ENCODE data around the gene AFAP1L1.
"Not testable (repeated sequence)": the region's sequence is repeated elsewhere in the genome, so short reads cannot be mapped to it uniquely, and the experiment has no call there.

Gene AFAP1L1

DNA sequence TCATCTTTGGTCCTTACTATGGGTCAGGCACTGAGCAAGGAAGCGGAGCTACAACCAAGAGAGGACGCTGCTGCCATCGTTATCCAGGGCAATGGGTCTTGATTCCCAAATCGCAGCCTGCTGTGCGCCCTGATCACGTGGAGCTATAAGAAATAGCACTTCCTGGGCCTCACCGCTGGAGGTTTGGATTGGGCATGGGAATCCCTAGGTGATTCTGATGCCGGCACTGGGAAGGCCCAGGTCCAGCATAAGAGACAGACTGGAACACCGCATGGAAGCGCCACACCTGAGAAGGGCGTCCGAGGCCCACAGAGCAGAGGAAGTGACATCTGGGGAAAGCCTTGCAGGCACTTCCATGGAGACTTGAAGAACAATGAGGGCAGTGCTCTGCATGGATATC is 104.4 kb downstream of the AFAP1L1 start:
- DNase-seq = no peak

DNA sequence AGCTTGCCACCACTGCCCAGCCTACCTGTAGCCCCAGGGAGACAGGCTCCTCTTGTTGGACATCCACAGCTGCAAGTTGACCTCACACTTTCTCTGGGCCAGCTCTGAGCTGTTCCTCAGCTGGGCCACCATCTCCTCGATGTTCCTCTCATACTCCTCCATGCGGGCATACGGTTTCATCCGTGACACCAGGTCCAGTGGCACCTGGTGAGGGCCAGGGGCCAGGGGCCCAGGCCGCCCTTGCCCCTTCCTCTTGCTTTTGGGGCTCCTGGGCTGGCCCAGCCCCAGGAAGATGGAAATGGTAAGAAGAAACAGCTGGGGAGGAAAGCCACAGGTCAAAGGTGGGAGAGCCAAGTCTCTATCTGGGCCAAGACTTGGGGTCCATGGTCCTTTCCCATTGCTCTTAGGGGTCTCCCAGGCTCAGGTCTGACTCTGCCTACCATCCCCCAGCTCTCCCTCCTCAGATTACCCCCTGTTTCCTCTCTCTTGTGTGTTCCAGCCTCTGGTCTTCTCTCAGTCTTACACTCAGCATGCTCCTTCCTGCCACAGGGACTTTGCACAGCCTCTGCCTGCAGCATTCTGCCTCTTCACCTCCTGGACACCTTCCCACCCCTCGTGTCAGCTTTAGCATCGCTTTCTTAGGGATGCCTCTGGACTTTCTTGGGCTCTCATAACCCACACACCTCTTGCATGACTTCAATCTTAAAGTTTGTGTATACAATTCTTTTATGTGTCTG is 105.2 kb downstream of the AFAP1L1 start:
- DNase-seq = no peak

DNA sequence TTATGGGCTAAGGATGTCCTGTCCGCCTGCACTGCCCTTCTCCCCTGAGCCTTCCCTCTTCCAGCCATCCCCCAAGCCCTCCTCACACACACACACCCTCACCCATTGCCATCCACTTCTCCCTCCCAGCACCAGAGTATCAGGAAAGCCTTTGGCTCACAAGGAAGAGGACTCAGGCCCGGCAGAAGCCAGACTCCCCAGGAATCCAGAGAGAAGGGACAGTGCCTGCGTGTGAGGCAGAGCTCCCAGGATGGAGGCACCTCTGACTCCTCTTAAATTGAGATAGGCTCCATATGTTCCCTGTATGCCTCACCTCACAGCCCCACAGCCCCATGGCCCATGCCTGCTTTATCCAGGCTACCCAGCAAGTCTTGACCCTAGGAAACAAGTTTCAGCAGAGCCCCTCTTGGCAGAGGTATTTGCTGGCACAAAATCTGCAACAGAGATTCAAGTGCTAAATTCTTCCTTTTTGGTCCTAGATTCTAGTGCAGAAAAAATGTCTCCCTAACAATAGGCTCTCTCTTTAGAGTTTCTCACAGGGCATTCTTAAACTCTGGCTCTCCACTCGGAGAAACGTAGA is 106.7 kb downstream of the AFAP1L1 start:
- no peak for DNase-seq

DNA sequence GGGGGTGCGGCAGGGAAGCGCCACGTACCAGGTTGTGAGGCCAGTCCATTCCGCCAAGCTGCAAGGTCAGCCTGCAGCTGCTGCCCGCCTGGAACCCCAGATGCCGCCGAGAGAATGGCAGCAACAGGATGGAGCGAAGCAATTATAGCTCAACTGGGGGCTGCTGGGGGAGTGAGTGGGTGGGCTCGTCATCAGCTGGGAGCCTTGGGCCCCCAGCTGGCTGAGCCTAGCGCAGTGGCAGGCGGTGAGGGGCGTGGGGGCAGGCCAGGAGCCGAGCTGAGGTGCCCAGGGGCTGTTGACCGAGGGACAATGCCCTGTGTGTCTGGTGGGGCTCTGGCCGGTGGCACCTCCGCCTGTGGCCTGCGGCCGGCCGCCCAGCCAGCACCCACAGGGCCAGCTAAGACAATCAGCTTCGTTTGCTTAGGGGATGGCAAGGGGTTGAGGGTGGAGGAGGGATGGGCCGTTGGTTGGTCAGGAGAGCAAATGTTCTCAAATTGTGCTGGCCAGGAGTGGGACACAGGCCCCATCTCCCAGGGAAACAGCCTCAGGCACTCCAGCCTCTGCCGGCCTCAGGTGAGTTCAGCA is 107.6 kb downstream of the AFAP1L1 start, which contains the start of gene IL17B:
TSS of gene IL17B (minus strand) at position 116 of the 585 bp plus-strand sequence. CDS start at position 49, 67 bp downstream.
- DNase-seq = no peak

DNA sequence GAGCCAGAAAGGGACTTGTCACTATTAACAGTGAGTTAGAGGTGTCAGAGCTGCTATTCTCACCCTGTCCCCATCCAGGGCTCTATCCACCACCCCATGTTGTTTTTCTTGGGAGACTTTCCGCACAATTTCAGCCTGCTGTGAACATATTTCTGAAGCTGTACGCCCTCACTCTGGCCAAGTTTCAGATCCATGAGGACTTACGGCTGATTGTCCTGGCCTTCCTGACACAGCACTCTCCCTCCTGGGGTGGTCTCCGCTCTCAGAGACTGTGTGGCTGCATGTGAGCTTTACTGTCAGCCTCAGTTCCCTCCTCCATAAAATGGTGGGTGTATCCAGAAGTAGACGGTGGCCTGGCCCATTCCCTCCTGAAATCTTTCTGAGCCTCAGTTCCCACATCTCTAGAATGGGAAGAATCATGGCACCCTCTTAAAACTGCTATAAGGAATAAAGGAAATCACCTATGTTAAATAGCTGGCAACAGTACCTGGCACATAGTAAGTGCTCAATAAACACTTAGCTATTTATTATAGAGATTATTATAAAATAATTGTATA is 108.2 kb downstream of the AFAP1L1 start:
- DNase-seq = no peak

DNA sequence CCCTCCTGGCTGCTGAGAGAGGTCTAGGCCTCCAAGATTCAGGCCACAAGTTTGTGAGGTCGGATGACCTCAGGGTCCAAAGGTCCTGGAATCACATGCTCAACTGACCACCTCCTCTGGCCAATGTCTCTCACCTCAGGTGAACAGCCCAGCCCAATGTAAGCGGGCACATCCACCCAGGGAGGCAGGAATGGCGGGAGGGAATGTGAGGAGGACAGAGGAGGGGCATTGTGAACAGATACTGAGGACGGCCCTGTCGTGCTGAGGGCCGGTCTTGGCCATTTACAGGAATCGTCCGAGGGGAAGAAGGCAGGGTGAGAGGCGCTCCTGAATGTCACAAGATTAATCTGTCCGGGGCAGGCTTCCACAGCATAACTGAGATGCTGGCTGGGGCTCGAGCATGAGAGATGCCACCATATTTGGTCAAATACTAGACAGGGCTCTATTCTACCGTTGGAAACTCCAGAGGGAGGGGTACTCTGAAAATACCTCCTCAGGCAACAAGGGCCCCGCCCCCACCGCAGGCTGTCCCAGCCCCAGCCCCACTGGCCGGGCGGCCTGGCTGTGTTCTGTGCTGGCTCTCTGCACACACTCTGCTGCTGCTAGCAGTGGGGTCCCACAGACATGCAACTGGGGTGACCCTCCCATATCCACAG is 108.9 kb downstream of the AFAP1L1 start:
- no peak for DNase-seq

DNA sequence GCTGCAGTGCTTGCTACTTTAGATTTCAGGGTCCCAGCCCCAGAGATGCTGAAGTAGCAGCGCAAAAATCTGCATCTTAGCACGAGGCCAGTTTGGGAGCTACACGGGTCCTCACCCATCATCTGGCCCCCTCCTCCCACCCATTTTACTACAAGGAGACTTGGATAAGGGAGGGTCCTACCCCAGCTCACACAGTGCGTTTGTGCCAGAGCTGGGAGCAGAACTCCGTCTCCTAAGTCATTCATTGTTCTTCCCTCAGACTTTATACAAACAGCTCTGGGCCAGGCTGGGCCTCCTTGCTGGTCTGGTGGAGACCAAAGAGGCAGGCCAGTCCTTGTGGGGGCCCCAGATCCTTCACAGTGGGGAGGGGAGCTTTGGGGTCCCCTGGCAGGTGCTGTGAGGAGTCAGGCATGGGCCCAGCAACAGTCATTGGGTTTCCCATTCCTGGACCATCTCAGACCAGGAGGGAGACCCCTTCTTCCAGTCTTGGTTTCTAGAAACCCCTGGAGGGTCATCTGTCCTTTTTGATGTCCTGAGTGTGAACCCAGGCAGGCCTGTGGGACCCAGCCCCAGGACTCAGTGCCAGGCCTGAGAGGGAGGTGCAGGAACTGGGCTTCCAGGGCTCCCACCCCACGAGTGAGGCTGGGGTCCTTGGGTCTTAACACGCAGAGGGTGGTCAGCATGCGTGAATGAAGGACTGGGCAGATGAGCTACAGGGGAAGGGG is 109.8 kb downstream of the AFAP1L1 start:
- DNase-seq = no peak

DNA sequence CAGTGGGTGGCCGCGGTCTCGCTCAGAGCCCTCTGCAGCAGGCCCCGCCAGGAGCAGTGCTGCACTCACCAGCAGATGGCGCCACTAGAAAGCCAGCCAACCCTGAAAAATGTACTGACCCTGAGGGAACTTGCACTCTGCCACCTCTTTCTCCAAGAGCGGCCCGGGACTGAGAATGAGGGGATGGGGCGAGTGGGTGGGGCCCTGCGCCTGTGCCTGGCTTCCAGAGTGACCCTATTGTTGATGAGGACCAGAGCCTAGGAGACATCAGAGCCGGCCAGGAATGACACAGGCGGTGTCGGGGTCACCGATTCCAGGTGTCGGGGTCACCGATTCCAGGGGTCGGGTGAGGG is 110.3 kb downstream of the AFAP1L1 start:
- no peak for DNase-seq

DNA sequence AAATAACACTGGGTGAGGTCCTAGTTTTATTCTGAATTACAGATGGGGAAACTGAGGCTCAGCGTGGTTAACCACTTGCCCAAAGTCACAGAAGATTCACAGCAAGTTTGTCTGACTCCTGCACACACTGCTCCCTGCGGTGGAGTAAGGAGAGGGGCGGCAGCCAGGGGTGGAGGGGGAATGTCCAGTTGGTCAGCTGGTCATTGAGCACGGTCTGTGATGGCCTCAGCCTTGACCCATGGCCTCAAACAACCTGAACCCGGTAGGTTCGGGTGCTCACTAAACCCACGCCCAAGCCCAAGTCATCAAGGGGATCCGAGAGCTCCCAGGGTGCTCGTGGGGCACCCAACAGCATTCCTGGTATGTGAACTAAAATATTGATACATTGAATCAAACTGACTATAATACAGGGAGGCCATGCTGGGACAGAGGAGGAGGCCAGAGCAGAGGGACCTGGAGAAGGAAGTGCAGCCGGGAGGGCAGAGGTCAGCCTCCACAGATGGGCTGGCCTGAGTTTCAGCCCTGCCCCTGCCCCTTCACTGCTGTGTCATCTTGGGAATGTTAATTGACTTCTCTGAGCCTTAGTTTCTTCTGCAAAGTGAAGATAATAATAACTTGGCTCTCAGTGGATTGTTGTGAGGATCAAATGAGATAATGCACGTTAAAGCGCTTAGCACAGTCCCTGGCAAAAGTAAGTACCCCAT is 111.0 kb downstream of the AFAP1L1 start:
- no peak for DNase-seq

DNA sequence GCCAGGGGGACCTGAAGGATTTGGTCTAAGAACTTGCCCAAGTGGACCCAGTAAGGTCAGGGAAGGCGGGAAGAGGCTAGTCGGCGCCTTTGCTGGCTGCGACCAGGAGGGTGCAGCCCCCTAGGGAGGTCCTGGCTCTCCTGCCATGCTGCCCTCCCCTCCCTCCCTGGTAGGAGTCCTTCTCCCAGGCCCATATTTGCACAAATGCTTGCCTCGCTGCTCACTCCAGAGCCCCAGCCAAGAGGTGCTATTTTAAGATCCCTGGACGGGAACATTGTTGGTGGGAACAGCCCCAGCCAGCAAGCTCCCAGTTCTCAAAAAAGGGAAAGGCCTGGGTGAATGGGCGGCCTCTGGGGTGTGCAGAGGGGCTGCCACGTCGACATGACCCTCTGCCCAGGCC is 111.7 kb downstream of the AFAP1L1 start:
- no peak for DNase-seq

DNA sequence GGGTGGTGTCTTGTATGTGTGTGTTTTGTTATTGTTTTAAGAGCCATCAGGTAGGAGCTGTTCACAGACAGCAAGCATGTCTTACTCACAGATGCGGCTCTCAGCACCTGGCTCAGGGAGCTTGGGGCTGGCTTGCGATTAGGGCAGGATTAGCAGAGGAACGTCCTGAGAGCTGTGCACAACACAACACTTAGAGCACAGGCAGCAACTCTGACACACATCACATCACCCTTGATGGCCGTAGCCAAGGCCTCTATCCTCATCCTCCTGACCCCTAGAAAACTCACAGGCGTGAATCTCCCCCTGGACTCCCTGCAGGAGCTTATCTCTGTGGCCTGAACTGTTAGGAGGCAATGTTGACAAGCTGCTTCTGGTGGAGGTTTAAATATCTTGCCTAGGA is 114.5 kb downstream of the AFAP1L1 start:
- no peak for DNase-seq

DNA sequence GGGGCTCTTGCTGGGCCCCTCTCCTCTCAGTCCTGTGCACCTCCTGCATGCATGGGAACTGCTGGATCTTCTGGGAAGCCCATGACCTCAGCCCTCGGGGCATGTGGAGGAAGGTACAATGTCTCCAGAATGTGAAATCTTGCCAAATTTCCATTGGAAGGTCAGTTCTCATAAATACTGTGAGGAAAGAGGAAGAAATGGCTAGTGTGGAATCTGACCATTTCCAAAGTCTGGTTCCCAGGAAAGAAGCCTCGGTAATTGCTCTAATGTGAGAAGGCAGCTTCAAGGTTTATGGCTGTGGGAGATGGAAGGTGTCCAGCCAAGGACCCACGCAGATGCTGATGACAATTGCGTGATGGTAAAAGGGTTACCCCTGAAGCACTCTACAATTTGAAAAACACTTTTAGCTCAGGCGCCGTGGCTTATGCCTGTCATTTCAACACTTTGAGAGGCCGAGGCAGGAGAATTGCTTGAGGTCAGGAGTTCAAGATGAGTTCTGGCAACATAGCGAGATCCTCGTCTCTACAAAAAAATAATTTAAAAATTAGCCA is 115.5 kb downstream of the AFAP1L1 start:
- DNase-seq = no peak

DNA sequence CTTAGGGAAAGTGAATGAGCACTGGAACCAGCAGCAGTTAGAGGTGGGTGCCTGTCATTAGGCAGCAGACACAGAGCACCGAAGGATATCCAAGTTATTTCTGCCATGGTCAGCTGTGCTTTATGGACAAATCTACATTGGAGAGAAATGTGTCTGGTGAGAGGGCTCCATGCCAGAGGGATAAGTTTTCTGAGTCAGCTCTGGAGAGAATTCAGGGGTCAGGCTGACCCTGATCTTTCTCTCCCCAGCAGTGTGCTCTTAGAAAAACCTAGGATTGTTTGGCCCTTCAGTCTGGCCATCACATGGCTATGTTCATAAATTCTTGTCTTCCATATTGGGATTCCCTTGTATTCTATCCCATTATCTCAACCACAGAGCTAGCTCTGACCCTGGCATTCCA is 116.3 kb downstream of the AFAP1L1 start:
- no peak for DNase-seq

DNA sequence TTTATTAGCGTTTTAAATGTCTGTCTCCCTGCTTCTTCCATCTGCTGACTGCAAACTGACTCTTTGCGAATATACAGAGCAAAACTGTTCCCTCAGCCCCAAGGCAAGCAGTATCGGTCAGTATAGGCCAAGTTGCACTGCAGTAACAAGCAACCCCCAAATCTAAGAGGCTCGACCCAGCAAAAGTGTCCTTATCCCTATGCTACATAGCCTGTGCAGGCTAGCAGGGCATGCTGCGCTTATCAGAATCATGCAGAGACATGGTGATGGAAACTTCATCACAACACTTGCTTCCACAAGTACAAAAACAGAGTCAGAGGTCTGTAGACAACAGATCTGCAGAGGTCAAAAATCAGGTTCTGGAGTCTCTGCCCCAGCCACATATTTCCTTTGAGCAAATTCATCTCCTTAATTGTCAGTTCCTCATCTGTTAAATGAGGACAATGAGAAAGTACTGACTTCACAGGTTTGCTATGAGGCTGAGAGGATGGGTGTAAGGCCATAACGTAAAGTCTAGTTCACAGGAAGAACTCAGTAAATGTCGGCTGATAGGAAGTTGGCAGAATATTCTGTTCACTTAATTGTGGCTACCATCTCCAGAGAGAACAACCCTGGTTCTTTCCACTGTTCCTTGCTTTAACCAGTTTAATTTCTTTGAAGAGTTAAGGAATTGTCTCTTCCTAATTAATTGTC is 117.0 kb downstream of the AFAP1L1 start:
- no peak for DNase-seq

DNA sequence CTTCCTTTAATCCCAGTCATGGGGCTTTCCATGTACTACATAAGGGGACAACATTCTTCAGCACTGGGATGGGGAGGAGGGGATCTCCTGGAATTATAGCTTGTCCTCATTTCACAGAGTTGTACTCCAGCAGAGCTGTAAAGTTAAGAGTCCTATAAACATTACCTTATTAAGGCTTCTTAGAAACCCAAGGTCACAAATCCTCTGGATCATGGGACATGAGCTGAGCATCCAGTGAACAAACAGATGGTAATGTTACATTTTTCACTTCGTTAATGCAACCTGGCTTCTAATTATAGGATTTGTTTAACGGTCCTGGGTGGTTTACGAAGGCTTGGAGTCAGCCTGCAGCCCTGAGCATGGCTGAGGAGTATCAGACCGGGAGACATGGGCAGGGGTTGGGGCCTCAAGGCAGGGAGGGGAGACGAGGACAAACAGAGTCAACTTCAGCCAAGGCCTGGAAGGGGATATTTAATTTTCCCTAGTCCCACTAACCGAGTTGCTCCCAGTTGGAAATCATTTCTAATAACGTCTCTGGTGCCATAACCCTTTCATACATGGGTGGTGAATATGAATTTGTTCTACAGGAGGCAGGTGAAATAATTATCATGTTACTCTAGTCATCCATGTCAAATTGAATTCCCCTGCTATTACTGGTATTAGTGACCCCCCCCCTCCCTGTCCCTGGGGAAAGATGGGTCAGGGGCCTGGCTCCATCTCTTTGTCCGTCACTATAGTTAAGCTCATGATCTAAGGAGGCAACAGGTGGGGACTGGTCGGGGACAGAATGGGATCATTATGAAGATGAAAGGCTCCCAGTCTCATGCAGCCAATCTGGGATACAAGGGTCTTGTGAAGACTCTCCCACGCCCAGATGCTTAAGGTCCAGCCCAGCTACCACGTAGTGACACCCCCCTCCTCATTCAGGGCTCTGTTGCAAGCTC is 118.2 kb downstream of the AFAP1L1 start:
- DNase-seq = no peak

DNA sequence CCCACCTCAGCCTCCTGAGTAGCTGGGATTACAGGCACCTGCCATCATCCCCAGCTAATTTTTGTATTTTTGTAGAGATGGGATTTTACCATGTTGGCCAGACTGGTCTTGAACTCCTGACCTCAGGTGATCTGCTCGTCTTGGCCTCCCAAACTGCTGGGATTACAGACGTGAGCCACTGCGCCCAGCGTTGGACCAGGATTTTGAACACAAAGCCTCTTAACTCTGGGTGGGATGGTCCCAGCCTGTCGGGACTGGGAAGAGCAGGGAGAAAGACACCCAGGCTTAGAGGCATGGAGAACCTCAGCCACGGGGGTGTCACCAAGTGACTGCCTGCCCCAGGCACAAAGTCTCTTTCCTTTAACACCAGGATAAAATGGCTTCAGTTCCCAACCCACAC is 119.4 kb downstream of the AFAP1L1 start:
- not testable (repeated sequence) for DNase-seq

Data from NCI-H2081 treated with DMSO at 0.1 percent for 48 hours (cell line).